Spleen (tissue), 11 donors: ENCODE measurements around the gene PEPD. TPM values are rescaled to one million over a fixed set of nuclear protein-coding genes. Genes with fewer than 3 reads are reported as not detected.

Experiments
- DNase-seq: peaks from one replicate; pipeline ENCODE4 v3.0.0-alpha.2; 2020
- H3K27ac ChIP-seq, 8 donors: fragments of 200-600 bp; sonication (generic) in 7 of 8; 1 replicate in 4 of 8; 2 replicates in 4 of 8; pipeline versions ENCODE4 v1.5.0 to v1.8.0; 2016 to 2021; ENCODE audit warnings: inconsistent platforms in 4 of 8, mild to moderate bottlenecking in 4 of 8, moderate library complexity in 1 of 8
- H3K27me3 ChIP-seq, 7 donors: fragments of 200-600 bp; sonication (generic) in 6 of 7; replicated peaks in 1 of 7; 1 replicate in 4 of 7; 2 replicates in 3 of 7; pipeline versions ENCODE4 v1.5.0 to v1.8.0; 2016 to 2021; ENCODE audit warnings: inconsistent platforms in 3 of 7, mild to moderate bottlenecking in 1 of 7
- H3K36me3 ChIP-seq, 6 donors: fragments of 200-600 bp; sonication (generic) in 5 of 6; 1 replicate in 4 of 6; 2 replicates in 2 of 6; pipeline versions ENCODE4 v1.5.0 to v1.8.0; 2016 to 2021; ENCODE audit warnings: inconsistent platforms in 2 of 6
- H3K4me1 ChIP-seq, 6 donors: fragments of 200-600 bp; sonication (generic) in 5 of 6; 1 replicate in 3 of 6; 2 replicates in 3 of 6; pipeline versions ENCODE4 v1.5.0 to v1.8.0; 2016 to 2021; ENCODE audit warnings: inconsistent platforms in 3 of 6
- H3K4me3 ChIP-seq, 8 donors: fragments of 200-600 bp; sonication (generic) in 7 of 8; 1 replicate in 4 of 8; 2 replicates in 4 of 8; pipeline versions ENCODE4 v1.5.0 to v1.8.0; 2016 to 2021; ENCODE audit warnings: inconsistent platforms in 4 of 8, mild to moderate bottlenecking in 4 of 8, moderate library complexity in 2 of 8
- H3K9me3 ChIP-seq, 8 donors: fragments of 200-600 bp; sonication (generic) in 7 of 8; 1 replicate in 4 of 8; 2 replicates in 4 of 8; pipeline versions ENCODE4 v1.5.0 to v1.8.0; 2016 to 2021; ENCODE audit warnings: inconsistent platforms in 4 of 8
- POLR2A ChIP-seq, 3 donors: fragments of 450-650 bp; IDR thresholded peaks; one replicate each; pipeline ENCODE4 v1.5.1; 2017; ENCODE audit warnings: antibody characterized with exemption in 3 of 3, mild to moderate bottlenecking in 1 of 3
- POLR2AphosphoS5 ChIP-seq, 3 donors: sonication (generic); formaldehyde crosslinking; IDR thresholded peaks; one replicate each; pipeline ENCODE4 v1.5.1; 2017; ENCODE audit warnings: antibody characterized with exemption in 3 of 3
- WGBS, 5 donors: extraction: QIAGEN DNeasy Blood & Tissue Kit in 3 of 5; methylation state at CpG; one replicate each; pipeline versions ENCODE4 v1.1.5 to v1.1.7; 2013 to 2018; 5-methylcytosine and 5-hydroxymethylcytosine counted together
- intact Hi-C: fragments of 100-400 bp; cut with DNase I; formaldehyde crosslinking; loops from one replicate; pipeline ENCODE4 v1.15.0; 2023; ENCODE audit warnings: low total_unique reads
- polyA plus RNA-seq, 3 donors: library from polyadenylated mRNA; stranded (reverse); fragments of 200-250 nt; gene quantifications; one replicate each; pipeline ENCODE4 v1.2.1, GENCODE V29; 2013
- total RNA-seq, 7 donors: library from RNA; depleted of rRNA in 3 of 7; stranded (reverse); fragments of >200 nt in 3 of 7; fragmentation: NEBNext Ultra II Directional in 4 of 7; extraction: Animal tissue kit (Norgen Biotek cat#: 25700) in 4 of 7; gene quantifications; one replicate each; pipeline versions ENCODE4 v1.1.0 to v1.2.1, GENCODE V29; 2016 to 2021
- TF ChIP-seq, protein P1 (sequence below), 11 experiments: fragments of 200-600 bp in 7 of 11; fragments of 450-650 bp in 4 of 11; sonication (generic) in 4 of 11; IDR thresholded peaks in 8 of 11; conservative IDR thresholded peaks in 3 of 11; 1 replicate in 7 of 11; 2 replicates in 4 of 11; pipeline versions ENCODE4 v1.4.0 to v1.8.0; 2016 to 2021; ENCODE audit warnings: antibody characterized with exemption in 11 of 11, inconsistent platforms in 4 of 11, mild to moderate bottlenecking in 1 of 11
- donor health status: healthy with polysubstance abuse.
- donor health status: DM: no; HTN: no; CAD: no; lungs with moderate emphysema.
- donor health status: DM: no; HTN: no; CAD: no.
- donor health status: Bipolar disorder and iron deficiency.
- donor health status: healthy.
- donor health status: DM: no; HTN: no; CAD: no.
- donor health status: DM: yes; HTN: yes; CAD: no.

Gene PEPD
- total and polyA plus RNA-seq, 10 donors, result 38.4 to 98.3 (median 69.8) TPM

DNA sequence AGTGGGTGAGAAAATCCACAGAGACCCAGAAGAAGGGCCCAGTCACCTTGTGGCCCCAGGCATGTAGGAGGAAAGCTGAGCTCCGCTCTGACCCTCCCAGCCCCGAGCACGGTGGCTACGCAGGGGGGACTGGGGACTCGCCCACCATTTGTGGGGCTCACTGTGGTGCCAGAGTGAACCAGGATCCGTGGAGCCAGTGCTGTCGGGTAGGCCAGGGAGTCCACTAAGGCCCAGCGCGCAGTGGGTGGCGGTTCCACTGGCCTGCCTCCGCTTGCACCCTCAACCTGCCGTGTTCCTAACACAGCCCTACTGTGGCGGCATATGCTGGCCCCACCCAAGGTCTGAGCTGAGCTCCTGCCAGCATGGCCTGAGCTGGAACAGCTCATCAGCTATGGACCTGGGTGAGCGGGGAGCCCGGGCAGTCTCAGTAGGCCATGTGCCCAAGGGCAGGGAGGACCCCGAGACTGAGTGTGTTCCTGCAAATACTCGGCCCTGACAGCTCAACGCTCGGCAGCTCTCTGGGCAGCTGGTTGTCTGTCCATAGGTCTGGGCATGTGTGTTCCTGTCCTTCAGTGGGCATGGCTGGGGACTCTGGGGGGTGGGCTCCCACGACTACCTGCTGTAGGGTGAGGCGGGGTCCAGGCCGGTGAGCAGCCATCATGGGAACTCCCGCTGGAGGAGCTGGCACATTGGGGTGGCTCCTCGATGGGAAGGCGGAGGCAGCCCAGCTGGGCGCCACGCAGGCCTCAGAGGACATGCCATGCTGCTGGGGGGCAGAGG, 111.5 kb downstream of the PEPD start:
- Histone ChIP-seq H3K9me3 (no peaks in the 10 kb centered on the region), H3K4me1 (peaks cover 0 to 6% (median 0%) of the 10 kb centered on the region in 6 donors), H3K36me3 (peaks cover 0 to 53% (median 16%) of the 10 kb centered on the region in 6 donors), H3K27ac (no peak overlapping the region), H3K4me3 (no peak overlapping the region), H3K27me3 (no peaks in the 10 kb centered on the region)
- TF ChIP-seq POLR2A (IDR thresholded peaks at IDR 0.05) (no peak), POLR2AphosphoS5 (IDR thresholded peaks at IDR 0.05) (no peak)
- TF ChIP-seq, protein P1, sequence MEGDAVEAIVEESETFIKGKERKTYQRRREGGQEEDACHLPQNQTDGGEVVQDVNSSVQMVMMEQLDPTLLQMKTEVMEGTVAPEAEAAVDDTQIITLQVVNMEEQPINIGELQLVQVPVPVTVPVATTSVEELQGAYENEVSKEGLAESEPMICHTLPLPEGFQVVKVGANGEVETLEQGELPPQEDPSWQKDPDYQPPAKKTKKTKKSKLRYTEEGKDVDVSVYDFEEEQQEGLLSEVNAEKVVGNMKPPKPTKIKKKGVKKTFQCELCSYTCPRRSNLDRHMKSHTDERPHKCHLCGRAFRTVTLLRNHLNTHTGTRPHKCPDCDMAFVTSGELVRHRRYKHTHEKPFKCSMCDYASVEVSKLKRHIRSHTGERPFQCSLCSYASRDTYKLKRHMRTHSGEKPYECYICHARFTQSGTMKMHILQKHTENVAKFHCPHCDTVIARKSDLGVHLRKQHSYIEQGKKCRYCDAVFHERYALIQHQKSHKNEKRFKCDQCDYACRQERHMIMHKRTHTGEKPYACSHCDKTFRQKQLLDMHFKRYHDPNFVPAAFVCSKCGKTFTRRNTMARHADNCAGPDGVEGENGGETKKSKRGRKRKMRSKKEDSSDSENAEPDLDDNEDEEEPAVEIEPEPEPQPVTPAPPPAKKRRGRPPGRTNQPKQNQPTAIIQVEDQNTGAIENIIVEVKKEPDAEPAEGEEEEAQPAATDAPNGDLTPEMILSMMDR (IDR thresholded peaks at IDR 0.05 in 8 of 11, conservative IDR thresholded peaks at IDR 0.05 in 3 of 11), result no peak
- DNase-seq, result no peak
- intact Hi-C loops, result no loop called here
- WGBS, 5 donors, result 91 to 100% (median 94%) methylated on average over 3 to 27 of the region's 27 CpGs

DNA sequence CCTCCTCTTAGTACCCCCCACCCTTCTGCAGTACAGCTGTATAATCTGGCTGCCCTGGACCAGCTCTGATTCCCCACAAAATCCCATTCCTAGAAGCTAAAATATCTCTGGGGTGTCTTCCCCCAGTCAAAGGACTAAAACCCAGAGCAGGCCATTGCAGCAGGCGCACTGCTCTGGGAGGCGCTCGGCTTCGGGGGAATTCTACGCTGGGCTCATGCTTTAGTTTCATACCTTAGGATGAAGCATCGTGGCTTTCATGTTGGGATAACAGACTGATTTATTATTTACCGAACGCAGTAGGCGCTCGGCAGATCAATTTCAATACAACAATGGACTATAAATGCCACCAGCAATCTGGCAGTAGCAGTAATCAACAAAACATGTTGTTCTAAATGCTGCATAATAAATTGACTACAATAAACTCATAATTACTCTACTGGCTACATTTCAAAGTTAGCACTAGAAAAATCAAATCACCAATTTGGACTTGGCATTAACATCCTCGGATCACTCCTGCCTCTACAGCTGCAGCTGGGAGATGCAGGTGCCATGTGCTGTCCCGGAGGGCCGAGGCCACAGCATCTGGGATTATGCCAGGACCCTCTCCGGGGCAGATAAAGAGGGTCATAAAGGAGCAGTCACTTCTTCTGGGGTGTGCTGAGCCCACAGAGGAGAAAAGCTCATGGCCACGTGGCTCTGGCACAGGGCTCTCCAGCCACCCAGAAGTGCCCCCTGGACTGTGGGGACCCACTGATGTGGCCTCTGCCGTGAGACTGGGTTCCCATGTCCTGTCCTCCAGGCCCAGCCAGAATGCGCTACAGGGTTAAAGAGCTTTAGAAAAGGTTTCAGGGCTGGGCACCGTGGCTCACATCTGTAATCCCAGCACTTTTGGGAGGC, 112.8 kb downstream of the PEPD start:
- Histone ChIP-seq H3K9me3 (no peaks in the 10 kb centered on the region), H3K4me1 (peaks cover 0 to 6% (median 0%) of the 10 kb centered on the region in 6 donors), H3K36me3 (peaks cover 0 to 55% (median 16%) of the 10 kb centered on the region in 6 donors), H3K27me3 (no peaks in the 10 kb centered on the region), H3K4me3 (no peak overlapping the region), H3K27ac (no peak overlapping the region)
- WGBS, 5 donors, result 87 to 94% (median 91%) methylated on average over 18 of the region's 18 CpGs
- DNase-seq, result peak; percentile 39
- intact Hi-C loops, result no loop called here
- TF ChIP-seq, protein P1 (IDR thresholded peaks at IDR 0.05 in 8 of 11, conservative IDR thresholded peaks at IDR 0.05 in 3 of 11), result no peak
- TF ChIP-seq POLR2AphosphoS5 (IDR thresholded peaks at IDR 0.05), result no peak
- TF ChIP-seq POLR2A (IDR thresholded peaks at IDR 0.05), result no peak

DNA sequence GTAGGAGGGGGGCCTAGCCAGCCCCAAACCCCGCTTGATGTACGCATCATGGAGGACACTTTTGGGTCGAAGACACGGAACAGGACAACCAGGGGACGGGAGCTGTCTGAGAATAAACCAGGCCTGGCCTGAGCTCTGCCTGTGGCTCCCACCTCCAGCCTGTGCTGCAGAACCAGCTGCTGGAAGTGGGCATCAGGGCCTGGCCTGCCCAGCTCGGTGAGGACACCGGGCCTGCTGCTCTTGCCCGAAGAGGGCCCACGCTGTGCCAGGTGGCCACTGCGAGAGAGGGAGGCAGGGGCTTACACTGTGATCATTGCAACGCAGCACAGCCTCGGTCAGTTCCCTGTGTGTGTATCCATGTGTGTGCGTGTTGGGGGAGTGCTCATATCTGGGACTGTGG, 113.5 kb downstream of the PEPD start:
- Histone ChIP-seq H3K9me3 (no peaks in the 10 kb centered on the region), H3K4me1 (peaks cover 0 to 6% (median 0%) of the 10 kb centered on the region in 6 donors), H3K27ac (no peak overlapping the region), H3K4me3 (no peak overlapping the region), H3K27me3 (no peaks in the 10 kb centered on the region), H3K36me3 (peaks cover 0 to 54% (median 16%) of the 10 kb centered on the region in 6 donors)
- TF ChIP-seq POLR2AphosphoS5 (IDR thresholded peaks at IDR 0.05), result no peak
- TF ChIP-seq, protein P1 (IDR thresholded peaks at IDR 0.05 in 8 of 11, conservative IDR thresholded peaks at IDR 0.05 in 3 of 11), result no peak
- intact Hi-C loops, result no loop called here
- 83 to 93% (median 87%) methylated on average over 10 to 13 of the region's 13 CpGs for WGBS, 5 donors
- DNase-seq, result peak; percentile 72
